GM12892 (cell line): ENCODE data around the gene AHI1.
"Not testable (repeated sequence)": the region's sequence is repeated elsewhere in the genome, so short reads cannot be mapped to it uniquely, and the experiment has no call there.

Experiments
- DNase-seq: peaks from one replicate; pipeline ENCODE4 v3.0.0; 2011; ENCODE audit not compliant: insufficient read length
- FAIRE-seq: peaks from 2 replicates; lab custom pipeline; 2011; peaks lifted over from hg19 to GRCh38; lab: Jason Lieb, UNC
- POLR2A ChIP-seq: IDR thresholded peaks from 2 replicates; pipeline ENCODE4 v1.6.1; 2011; ENCODE audit warnings: low read depth, low read length, control low read depth
- POLR2AphosphoS5 ChIP-seq: IDR thresholded peaks from 2 replicates; pipeline ENCODE4 v1.6.1; 2011; ENCODE audit warnings: low read depth, low read length, control low read depth
- TAF1 ChIP-seq: IDR thresholded peaks from 2 replicates; pipeline ENCODE4 v1.6.1; 2011; ENCODE audit warnings: low read depth, mild to moderate bottlenecking, control low read depth, low read length, borderline replicate concordance

AHI1 gene

DNA sequence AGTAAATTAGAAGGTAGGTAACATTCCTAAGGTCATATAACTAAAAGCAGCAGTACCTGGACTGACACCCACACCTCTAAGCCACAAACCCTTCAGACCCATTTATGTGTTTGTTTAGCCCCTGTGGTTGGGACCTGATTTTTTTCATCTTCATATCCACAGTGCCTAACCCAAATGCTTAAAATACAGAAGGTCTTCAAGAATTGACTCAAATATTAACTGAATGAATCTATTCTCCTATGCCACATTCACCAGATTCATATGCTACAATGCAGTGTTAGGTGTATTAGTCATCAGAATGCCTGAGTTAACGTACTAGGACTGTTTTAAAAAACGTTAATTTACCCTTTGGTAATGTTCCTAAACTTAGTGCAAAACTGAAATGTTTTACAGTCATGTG is 124.8 kb downstream of the AHI1 start:
- no peak for FAIRE-seq
- no peak for TF ChIP-seq POLR2AphosphoS5
- TF ChIP-seq TAF1: no peak
- no peak for TF ChIP-seq POLR2A
- DNase-seq: no peak

DNA sequence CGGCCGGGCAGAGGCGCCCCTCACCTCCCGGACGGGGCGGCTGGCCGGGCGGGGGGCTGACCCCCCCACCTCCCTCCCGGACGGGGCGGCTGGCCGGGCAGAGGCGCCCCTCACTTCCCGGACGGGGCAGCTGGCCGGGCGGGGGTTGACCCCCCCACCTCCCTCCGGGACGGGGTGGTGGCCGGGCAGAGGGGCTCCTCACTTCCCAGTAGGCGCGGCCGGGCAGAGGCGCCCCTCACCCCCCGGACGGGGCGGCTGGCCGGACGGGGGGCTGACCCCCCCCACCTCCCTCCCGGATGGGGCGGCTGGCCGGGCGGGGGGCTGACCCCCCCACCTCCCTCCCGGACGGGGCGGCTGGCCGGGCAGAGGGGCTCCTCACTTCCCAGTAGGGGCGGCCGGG is 133.9 kb downstream of the AHI1 start:
- FAIRE-seq, DNase-seq: not testable (repeated sequence)

DNA sequence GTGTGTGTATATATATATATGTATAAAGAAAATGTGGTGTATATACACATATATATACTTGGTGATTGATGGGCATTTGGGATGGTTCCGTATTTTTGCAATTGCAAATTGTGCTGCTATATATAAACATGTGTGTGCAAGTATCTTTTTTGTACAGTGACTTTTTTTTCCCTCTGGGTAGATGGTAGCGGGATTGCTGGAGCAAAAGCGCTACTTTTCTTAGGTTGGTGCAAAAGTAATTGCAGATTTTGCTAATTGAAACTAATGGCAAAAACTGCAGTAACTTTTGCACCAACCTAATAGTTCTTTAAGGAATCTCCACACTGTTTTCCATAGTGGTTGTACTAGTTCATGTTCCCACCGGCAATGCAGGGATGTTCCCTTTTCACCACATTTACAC is 135.4 kb downstream of the AHI1 start:
- FAIRE-seq (no peak), DNase-seq (no peak)
- no peak for TF ChIP-seq POLR2AphosphoS5
- TF ChIP-seq POLR2A: no peak
- TF ChIP-seq TAF1: no peak

DNA sequence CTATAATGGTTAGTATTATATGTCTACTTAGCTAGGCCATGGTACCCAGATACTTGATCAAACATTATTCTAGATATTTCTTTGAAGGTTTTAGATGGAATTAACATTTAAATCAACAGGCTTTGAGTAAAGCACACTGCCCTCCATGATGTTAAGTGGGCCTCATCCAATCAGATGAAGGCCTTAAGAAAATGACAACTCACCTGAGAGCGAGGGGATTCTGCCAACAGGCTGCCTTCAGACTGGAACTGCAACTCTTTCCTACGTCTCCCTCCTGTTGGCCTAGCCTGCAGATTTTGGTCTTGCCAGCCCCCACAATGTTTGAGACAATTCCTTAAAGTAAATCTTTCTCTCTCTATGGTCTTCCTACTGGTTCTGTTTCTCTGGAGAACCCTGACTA is 137.3 kb downstream of the AHI1 start:
- TF ChIP-seq POLR2AphosphoS5 (no peak), TAF1 (no peak), POLR2A (no peak)
- no peak for FAIRE-seq
- DNase-seq: no peak

DNA sequence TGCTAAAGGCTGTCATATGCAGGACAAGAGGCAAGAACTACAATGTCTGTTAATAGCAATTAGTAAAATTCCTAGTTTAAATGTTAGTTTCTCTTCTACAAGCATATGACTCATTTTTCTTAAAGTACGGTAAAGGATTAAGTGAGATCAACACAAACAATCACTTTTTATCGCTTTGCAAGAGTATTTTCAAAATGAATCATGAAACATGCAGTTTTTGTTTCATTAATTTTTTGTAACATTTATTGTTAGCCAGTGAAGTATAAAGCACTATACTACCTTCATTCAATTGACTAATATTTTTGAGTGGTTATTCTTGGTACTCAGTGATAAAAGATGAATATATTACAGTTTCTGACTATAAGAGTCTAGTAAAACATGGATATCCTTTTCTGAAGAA is 138.6 kb downstream of the AHI1 start:
- peak; percentile 17 for FAIRE-seq
- no peak for DNase-seq
- no peak for TF ChIP-seq POLR2A
- TF ChIP-seq POLR2AphosphoS5: no peak
- no peak for TF ChIP-seq TAF1

DNA sequence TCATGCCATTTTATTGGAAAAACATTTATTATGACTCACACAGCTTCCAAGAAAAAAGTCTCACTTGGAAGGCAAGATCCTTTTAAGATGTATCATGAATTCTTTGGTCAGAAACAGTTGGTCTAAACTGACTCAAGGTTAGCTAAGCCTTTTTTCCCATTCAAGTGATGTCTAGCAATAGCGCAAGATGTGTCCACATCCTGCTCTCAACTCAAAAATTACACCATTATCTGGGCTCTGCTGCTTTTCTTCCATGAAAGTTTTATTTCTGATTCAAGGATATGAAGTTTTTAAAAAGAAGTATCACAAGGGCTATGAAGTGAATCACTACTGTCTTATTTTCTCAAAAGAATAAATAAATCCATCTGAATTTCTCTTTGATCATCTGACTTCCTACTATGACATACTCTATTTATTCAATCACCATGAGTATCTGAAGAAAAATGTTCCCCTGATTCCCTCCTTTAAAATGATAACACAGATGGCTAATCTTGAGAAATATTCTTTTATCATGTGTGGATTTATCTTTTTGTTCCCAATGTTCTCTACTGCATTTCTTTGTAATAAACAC is 139.2 kb downstream of the AHI1 start:
- DNase-seq (no peak), FAIRE-seq (no peak)
- TF ChIP-seq TAF1: no peak
- TF ChIP-seq POLR2AphosphoS5: no peak
- TF ChIP-seq POLR2A: no peak

DNA sequence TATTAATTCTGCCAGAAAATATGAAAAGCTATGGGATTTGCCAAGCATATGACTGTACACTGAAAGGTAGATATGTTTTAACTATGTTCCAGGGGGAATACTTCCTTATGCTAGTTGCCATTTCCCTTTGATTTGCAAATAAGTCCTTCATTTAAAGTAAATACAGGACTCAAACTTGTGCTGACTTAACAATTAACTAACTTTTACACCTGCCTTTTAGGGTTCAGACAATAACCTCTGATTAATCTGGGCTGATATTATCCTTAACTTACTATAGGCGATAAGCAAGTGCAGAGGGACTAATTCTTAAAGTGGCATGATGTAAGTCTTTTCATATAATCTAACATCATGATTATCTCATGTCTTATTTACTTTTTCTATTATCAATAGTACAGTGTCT is 143.1 kb downstream of the AHI1 start:
- no peak for DNase-seq
- FAIRE-seq: no peak
- TF ChIP-seq TAF1 (no peak), POLR2A (no peak)

DNA sequence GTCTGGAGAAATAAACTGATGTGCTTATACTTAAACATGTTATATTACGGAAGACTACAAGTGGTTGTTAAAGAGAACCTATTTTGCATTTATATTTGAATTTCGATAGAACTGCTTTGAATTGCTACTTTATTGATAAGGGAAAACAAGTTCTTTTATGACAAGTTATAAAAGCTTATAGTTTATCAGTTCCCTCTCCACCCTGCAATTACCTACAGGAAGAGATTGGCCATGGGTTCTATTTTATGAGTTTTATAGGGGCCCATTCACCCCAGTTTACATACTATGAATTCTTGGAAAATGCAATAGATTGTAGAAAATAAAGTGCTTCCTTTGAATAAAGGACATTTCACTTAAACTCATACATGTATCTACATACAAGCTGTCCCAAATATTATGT is 144.4 kb downstream of the AHI1 start:
- no peak for FAIRE-seq
- TF ChIP-seq POLR2AphosphoS5: no peak
- TF ChIP-seq POLR2A: no peak
- TF ChIP-seq TAF1: no peak

DNA sequence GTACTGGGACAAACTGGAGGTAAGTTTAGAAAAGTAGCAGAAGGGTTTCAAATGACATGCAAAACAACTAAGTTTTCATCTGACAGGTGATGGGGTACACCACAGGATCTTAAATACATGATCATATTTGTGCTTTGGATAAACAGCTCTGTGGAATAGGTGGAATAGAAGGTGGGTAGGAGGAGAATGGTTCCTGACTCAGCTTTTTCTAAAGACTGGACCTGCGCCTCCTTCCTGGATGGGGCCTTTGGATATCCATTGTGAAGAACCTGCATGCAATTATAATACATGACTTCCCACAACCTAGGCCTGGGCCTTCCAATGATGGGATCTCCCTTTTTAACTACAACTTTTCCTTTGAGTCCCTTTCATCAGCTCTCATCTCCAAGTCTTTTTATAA is 145.9 kb downstream of the AHI1 start:
- no peak for DNase-seq
- TF ChIP-seq POLR2A (no peak), TAF1 (no peak), POLR2AphosphoS5 (no peak)
- FAIRE-seq: no peak

More for the DNA sequence above, 144.4 kb downstream of the AHI1 start:
- no peak for DNase-seq

DNA sequence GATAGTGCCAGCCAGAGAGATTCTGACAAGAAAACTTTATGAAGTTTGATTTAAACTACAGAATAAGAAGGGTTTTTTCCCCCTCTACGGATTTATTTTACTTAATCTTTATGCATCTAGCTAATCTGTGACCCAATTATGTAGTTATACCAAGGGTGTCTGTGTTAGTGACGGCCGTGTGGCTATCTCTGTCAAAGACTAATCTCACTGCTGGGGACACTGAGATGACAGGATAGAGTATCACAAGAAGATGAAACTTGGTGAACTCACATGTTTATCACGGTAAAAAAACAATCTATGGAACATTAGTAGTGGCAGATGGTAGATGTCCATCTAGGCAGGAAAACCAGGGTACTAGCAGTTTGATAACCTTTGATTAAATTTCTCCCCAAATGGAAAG is 149.7 kb downstream of the AHI1 start:
- DNase-seq: no peak
- FAIRE-seq: no peak
- TF ChIP-seq POLR2AphosphoS5: no peak
- TF ChIP-seq POLR2A: no peak
- TF ChIP-seq TAF1: no peak

DNA sequence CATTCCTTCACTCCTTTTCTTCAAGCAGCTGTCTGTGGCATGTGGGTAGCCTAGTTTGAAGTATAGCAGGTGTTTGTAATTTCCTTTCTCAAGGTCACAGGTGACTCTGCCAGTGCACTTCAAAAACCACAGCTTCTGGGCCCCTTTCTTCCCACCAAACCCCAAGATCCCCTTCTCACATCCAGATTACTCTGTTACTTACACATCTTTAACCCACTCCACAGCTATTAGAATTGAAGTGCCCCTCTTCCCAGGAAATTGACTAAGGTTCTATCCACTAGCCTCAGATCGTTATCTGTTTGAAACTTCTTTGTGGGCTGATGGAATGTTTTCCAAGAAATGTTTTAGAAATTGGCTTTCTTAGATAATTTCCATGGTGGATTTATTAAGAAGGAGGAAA is 150.8 kb downstream of the AHI1 start:
- FAIRE-seq: no peak

DNA sequence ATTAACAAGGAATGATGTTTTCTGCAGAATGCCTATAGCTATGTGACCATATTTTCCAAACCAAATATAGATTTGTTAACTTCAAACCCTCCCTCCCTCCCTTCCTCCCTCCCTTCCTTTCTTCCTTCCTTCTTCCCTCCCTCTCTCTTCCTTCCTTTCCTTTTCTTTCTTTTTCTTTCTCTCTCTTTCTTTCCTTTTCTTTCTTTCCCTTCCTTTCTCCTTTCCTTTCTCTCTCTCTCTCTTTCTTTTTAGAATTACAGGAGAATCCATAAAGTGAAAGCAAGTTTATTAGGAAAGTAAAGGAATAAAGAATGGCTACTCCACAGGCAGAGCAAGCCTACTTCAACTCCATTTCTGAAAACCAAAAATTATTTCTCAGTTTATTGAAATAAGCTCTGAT is 153.0 kb downstream of the AHI1 start:
- DNase-seq (no peak), FAIRE-seq (no peak)
- no peak for TF ChIP-seq POLR2A
- TF ChIP-seq TAF1: no peak
- no peak for TF ChIP-seq POLR2AphosphoS5

More for the DNA sequence above, 150.8 kb downstream of the AHI1 start:
- DNase-seq: no peak
- TF ChIP-seq TAF1 (no peak), POLR2A (no peak), POLR2AphosphoS5 (no peak)

DNA sequence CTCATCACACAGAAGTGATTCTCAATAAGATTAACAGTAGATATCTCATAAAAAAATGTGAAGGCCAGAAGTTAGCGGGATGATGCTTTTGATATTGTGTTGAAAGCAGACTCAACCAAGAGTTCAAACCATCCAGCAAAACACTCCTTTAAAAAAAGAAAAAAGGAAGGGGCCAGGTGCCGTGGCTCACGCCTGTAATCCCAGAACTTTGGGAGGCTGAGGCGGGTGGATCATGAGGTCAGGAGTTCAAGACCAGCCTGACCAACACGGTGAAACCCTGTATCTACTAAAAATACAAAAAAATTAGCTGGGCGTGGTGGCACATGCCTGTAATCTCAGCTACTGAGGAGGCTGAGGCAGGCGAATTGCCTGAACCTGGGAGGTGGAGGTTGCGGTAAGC is 157.6 kb downstream of the AHI1 start:
- FAIRE-seq: not testable (repeated sequence)

More for the DNA sequence above, 157.6 kb downstream of the AHI1 start:
- DNase-seq: not testable (repeated sequence)
